ENCODE results near the gene CCL13.

- TF ChIP-seq CTCF (IDR thresholded peaks at IDR 0.05) (no peak), EP300 (IDR thresholded peaks at IDR 0.05) (no peak), POLR2A (IDR thresholded peaks at IDR 0.05) (no peak), POLR2AphosphoS5 (IDR thresholded peaks at IDR 0.05) (no peak)
Measured at GRCh38 chr17:34369571-34369970, 13.3 kb downstream of the CCL13 start.
